Mesenchymal stem cell (in vitro differentiated cells and primary cell): Measurements from ENCODE around the gene SLC16A3.

Source experiments
- DNase-seq: peaks from one replicate; pipeline ENCODE4 v3.0.0-alpha.2; 2013
- H2AFZ ChIP-seq: one replicate; pipeline ENCODE4 v1.6.1; 2013; ENCODE audit warnings: low read depth, mild to moderate bottlenecking, control low read depth, inconsistent platforms, low read length, moderate library complexity
- H2AK5ac ChIP-seq: 2 replicates; pipeline ENCODE4 v1.6.1; 2013; ENCODE audit warnings: low read length, moderate library complexity, mild to moderate bottlenecking, inconsistent platforms; ENCODE audit not compliant: severe bottlenecking
- H2BK120ac ChIP-seq: one replicate; pipeline ENCODE4 v1.6.1; 2013; ENCODE audit warnings: low read depth, mild to moderate bottlenecking, inconsistent platforms, low read length, moderate library complexity
- H2BK12ac ChIP-seq, 2 experiments: one replicate each; pipeline ENCODE4 v1.6.1; 2013; ENCODE audit warnings: inconsistent platforms in 2 of 2, low read length in 2 of 2, mild to moderate bottlenecking in 2 of 2, moderate library complexity in 2 of 2, control low read depth in 1 of 2
- H2BK15ac ChIP-seq: one replicate; pipeline ENCODE4 v1.6.1; 2013; ENCODE audit warnings: mild to moderate bottlenecking, low read depth, inconsistent platforms; ENCODE audit not compliant: poor library complexity, severe bottlenecking
- H2BK5ac ChIP-seq: 2 replicates; pipeline ENCODE4 v1.6.1; 2013; ENCODE audit warnings: low read depth, mild to moderate bottlenecking, low read length, control low read depth, inconsistent platforms; ENCODE audit not compliant: poor library complexity, severe bottlenecking
- H3K14ac ChIP-seq, 2 experiments: one replicate each; pipeline ENCODE4 v1.6.1; 2013; ENCODE audit warnings: inconsistent platforms in 2 of 2, low read length in 2 of 2, control low read depth in 1 of 2, mild to moderate bottlenecking in 1 of 2, moderate library complexity in 1 of 2
- H3K18ac ChIP-seq, 2 experiments: one replicate each; pipeline ENCODE4 v1.6.1; 2013; ENCODE audit warnings: inconsistent platforms in 2 of 2, low read length in 2 of 2, control low read depth in 1 of 2, low read depth in 1 of 2, mild to moderate bottlenecking in 1 of 2
- H3K23ac ChIP-seq, 2 experiments: one replicate each; pipeline ENCODE4 v1.6.1; 2013; ENCODE audit warnings: inconsistent platforms in 2 of 2, low read length in 2 of 2, mild to moderate bottlenecking in 2 of 2, moderate library complexity in 2 of 2, control low read depth in 1 of 2
- H3K27ac ChIP-seq: 2 replicates; pipeline ENCODE4 v1.5.1; 2013; ENCODE audit warnings: mild to moderate bottlenecking, moderate library complexity, low read length, control low read depth, inconsistent platforms; ENCODE audit not compliant: poor library complexity, severe bottlenecking
- H3K27me3 ChIP-seq, 2 experiments: 2 replicates each; pipeline versions ENCODE4 v1.6.1 to v1.7.0; 2013; ENCODE audit warnings: low read length in 2 of 2, mild to moderate bottlenecking in 2 of 2, moderate library complexity in 2 of 2, control low read depth in 1 of 2, inconsistent platforms in 1 of 2; ENCODE audit not compliant: control insufficient read depth in 1 of 2, insufficient read depth in 1 of 2
- H3K36me3 ChIP-seq, 2 experiments: 2 replicates each; pipeline versions ENCODE4 v1.6.1 to v1.7.0; 2013; ENCODE audit warnings: low read length in 2 of 2, control low read depth in 1 of 2, inconsistent platforms in 1 of 2, low read depth in 1 of 2, mild to moderate bottlenecking in 1 of 2; ENCODE audit not compliant: insufficient read depth in 2 of 2, control insufficient read depth in 1 of 2
- H3K4ac ChIP-seq, 2 experiments: one replicate each; pipeline ENCODE4 v1.6.1; 2013; ENCODE audit warnings: inconsistent platforms in 2 of 2, low read length in 2 of 2, mild to moderate bottlenecking in 2 of 2, moderate library complexity in 2 of 2, control low read depth in 1 of 2, low read depth in 1 of 2
- H3K4me1 ChIP-seq: 2 replicates; pipeline ENCODE4 v1.6.1; 2013; ENCODE audit warnings: low read depth, low read length, control low read depth; ENCODE audit not compliant: control insufficient read depth, insufficient read depth
- H3K4me2 ChIP-seq: 2 replicates; pipeline ENCODE4 v1.6.1; 2013; ENCODE audit warnings: low read length, mild to moderate bottlenecking, inconsistent platforms; ENCODE audit not compliant: poor library complexity, severe bottlenecking
- H3K4me3 ChIP-seq, 2 experiments: 2 replicates each; pipeline versions ENCODE4 v1.5.1 to v1.7.0; 2013; ENCODE audit warnings: low read length in 2 of 2, mild to moderate bottlenecking in 2 of 2, control low read depth in 1 of 2, low read depth in 1 of 2; ENCODE audit not compliant: insufficient read depth in 1 of 2
- H3K79me1 ChIP-seq: replicated peaks from 2 replicates; pipeline ENCODE4 v1.6.1; 2013; ENCODE audit warnings: mild to moderate bottlenecking, control low read depth, low read length, inconsistent platforms; ENCODE audit not compliant: poor library complexity, severe bottlenecking
- H3K9ac ChIP-seq: 2 replicates; pipeline ENCODE4 v1.7.0; 2013; ENCODE audit warnings: mild to moderate bottlenecking, low read length, moderate library complexity
- H3K9me3 ChIP-seq: 2 replicates; pipeline ENCODE4 v1.7.0; 2013; ENCODE audit warnings: mild to moderate bottlenecking, low read length; ENCODE audit not compliant: control insufficient read depth
- H4K8ac ChIP-seq: one replicate; pipeline ENCODE4 v1.6.1; 2013; ENCODE audit warnings: inconsistent platforms, mild to moderate bottlenecking, low read length, moderate library complexity
- H4K91ac ChIP-seq: one replicate; pipeline ENCODE4 v1.6.1; 2013; ENCODE audit warnings: mild to moderate bottlenecking, low read length, inconsistent platforms
- WGBS: methylation state at CpG from one replicate; pipeline ENCODE4 v1.1.7; 2013; ENCODE audit warnings: mixed read lengths; 5-methylcytosine and 5-hydroxymethylcytosine counted together

SLC16A3 gene

DNA sequence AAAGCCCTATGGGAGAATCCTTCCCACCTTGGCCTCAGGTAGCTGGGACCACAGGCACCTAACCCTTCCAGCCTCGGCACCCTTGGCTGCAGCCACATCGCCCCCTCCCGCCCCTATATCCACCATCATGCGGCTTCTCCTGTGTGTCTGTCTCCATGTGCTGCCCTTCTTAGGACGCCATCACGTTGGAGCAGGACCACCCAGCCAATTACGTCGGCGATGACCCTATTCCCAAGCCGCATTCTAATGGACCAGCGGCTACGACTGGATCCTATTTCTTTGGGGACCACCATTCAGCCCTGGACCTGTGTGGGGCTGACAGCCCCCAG lies 12.9 kb upstream of the SLC16A3 start:
- H2BK5ac ChIP-seq = no peak overlapping the region
- H2BK15ac ChIP-seq = peak overlapping the region; percentile 83
- peak overlapping the region; percentile 91 for H2AK5ac ChIP-seq
- no peak overlapping the region for H3K23ac ChIP-seq
- peak overlapping the region; percentile 89 to 100 for H3K4ac ChIP-seq
- H3K79me1 ChIP-seq = peaks cover 19% of the 10 kb centered on the region
- peak overlapping the region; percentile 100 for H4K91ac ChIP-seq
- H3K4me3 ChIP-seq = no peak overlapping the region
- peak overlapping the region; percentile 97 to 100 for H3K18ac ChIP-seq
- no peak for DNase-seq
- H3K4me2 ChIP-seq = no peak overlapping the region
- H3K36me3 ChIP-seq = peaks cover 0 to 2% of the 10 kb centered on the region in 2 experiments
- WGBS = 96% methylated on average over 12 of the region's 12 CpGs
- peak overlapping the region; percentile 100 for H2BK120ac ChIP-seq
- peak overlapping the region; percentile 99 to 100 for H2BK12ac ChIP-seq
- H3K27me3 ChIP-seq = no peaks in the 10 kb centered on the region
- H2AFZ ChIP-seq = no peak overlapping the region
- H3K9ac ChIP-seq = peak overlapping the region; percentile 62
- H3K27ac ChIP-seq = no peak overlapping the region
- peak overlapping the region; percentile 100 for H4K8ac ChIP-seq
- H3K14ac ChIP-seq = peak overlapping the region in 1 of 2 experiments; percentile 50
- no peaks in the 10 kb centered on the region for H3K9me3 ChIP-seq
- peaks cover 59% of the 10 kb centered on the region for H3K4me1 ChIP-seq

DNA sequence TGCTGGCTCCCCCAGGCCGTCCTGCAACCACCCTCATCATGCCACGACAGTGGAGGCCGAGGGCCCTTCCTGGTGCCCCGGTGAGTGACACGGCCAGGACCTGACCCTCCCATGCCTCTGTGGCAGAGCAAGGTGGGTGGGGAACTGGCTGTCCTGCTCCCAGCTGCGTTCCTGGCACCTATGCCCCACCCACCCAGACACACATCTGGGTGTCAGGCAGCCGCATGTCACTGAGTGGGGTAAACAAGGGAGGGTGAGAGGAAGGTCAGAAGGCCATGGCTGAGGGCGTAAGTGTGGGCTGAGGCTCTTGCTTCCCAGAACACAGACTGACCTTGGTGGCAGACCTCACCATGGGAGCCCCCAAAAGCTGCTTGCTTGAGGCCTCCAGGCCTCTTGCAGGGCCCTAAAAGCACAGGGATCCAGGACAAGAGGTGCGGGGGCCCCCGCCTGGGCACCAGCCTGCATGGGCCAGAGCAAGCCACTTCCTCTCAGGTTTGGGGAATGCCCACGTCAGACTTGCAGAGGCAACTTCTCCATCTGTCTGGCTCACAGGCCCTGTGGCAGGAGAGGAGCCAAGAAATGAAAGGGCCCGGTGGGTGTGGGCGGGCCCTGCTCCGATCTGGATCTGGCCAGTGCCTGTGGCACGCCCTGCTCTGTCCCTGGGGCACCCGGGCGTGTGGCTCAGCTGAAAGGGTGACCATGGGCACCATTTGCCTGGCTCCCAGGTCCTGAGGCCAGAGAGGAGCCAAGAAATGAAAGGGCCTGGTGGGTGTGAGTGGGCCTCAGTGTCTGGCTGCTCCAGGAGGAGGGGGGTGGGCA lies 12.3 kb upstream of the SLC16A3 start:
- H3K27me3 ChIP-seq = no peaks in the 10 kb centered on the region
- peaks cover 13% of the 10 kb centered on the region for H3K79me1 ChIP-seq
- H3K18ac ChIP-seq = peak overlapping the region; percentile 97 to 100
- peak overlapping the region in 1 of 2 experiments; percentile 0 for H3K23ac ChIP-seq
- no peak overlapping the region for H3K4me2 ChIP-seq
- H2BK15ac ChIP-seq = peak overlapping the region; percentile 83
- no peak overlapping the region for H2AFZ ChIP-seq
- H2BK5ac ChIP-seq = peak overlapping the region; percentile 49
- peak overlapping the region in 1 of 2 experiments; percentile 46 for H3K14ac ChIP-seq
- 73% methylated on average over 16 of the region's 17 CpGs for WGBS
- H3K4me3 ChIP-seq = peak overlapping the region in 1 of 2 experiments; percentile 13
- H2BK120ac ChIP-seq = peak overlapping the region; percentile 100
- H2BK12ac ChIP-seq = peak overlapping the region; percentile 99 to 100
- H3K9me3 ChIP-seq = no peaks in the 10 kb centered on the region
- H3K27ac ChIP-seq = peak overlapping the region; percentile 61
- H2AK5ac ChIP-seq = peak overlapping the region; percentile 93
- H3K4me1 ChIP-seq = peaks cover 58% of the 10 kb centered on the region
- H4K91ac ChIP-seq = peak overlapping the region; percentile 100
- peaks cover 0 to 2% of the 10 kb centered on the region in 2 experiments for H3K36me3 ChIP-seq
- H3K4ac ChIP-seq = peak overlapping the region; percentile 89 to 100
- DNase-seq = peak; percentile 69
- peak overlapping the region; percentile 62 for H3K9ac ChIP-seq
- H4K8ac ChIP-seq = peak overlapping the region; percentile 100

DNA sequence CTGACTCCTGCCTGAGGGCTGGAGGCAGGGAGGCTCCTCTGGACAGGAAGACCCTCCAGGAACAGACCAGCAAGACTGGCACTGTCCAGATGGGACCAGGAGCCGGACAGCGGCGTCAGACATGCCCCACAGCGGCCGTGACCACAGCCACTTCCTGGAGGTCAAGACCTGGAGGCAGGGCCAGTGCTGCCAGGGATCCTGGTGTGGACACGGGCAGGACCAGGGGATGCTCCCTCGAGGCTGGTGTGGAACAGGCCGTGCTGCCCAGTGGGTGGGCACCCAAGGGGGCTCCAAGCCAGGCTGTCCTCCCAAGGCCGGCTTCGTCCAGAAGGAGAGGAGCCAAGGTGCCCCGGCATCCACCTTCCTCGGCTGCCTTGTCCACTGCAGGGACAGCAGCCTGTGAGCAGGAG lies 11.7 kb upstream of the SLC16A3 start:
- Histone ChIP-seq H3K9me3 (no peaks in the 10 kb centered on the region), H3K14ac (peak overlapping the region in 1 of 2 experiments; percentile 46), H4K8ac (peak overlapping the region; percentile 100), H3K4me2 (peak overlapping the region; percentile 4), H3K27ac (peak overlapping the region; percentile 61), H2BK120ac (peak overlapping the region; percentile 100), H3K4ac (peak overlapping the region; percentile 89 to 100), H2BK12ac (peak overlapping the region; percentile 99 to 100), H2AFZ (no peak overlapping the region), H2AK5ac (peak overlapping the region; percentile 93), H3K18ac (peak overlapping the region; percentile 97 to 100), H3K4me3 (peak overlapping the region in 1 of 2 experiments; percentile 13), H3K79me1 (peaks cover 9% of the 10 kb centered on the region), H2BK15ac (peak overlapping the region; percentile 100), H3K4me1 (peaks cover 54% of the 10 kb centered on the region), H3K27me3 (no peaks in the 10 kb centered on the region), H3K36me3 (peaks cover 0 to 2% of the 10 kb centered on the region in 2 experiments), H3K23ac (peak overlapping the region; percentile 9 to 16), H3K9ac (peak overlapping the region; percentile 62), H2BK5ac (peak overlapping the region; percentile 49), H4K91ac (peak overlapping the region; percentile 100)
- 15% methylated on average over 11 of the region's 12 CpGs for WGBS
- peak; percentile 76 for DNase-seq

DNA sequence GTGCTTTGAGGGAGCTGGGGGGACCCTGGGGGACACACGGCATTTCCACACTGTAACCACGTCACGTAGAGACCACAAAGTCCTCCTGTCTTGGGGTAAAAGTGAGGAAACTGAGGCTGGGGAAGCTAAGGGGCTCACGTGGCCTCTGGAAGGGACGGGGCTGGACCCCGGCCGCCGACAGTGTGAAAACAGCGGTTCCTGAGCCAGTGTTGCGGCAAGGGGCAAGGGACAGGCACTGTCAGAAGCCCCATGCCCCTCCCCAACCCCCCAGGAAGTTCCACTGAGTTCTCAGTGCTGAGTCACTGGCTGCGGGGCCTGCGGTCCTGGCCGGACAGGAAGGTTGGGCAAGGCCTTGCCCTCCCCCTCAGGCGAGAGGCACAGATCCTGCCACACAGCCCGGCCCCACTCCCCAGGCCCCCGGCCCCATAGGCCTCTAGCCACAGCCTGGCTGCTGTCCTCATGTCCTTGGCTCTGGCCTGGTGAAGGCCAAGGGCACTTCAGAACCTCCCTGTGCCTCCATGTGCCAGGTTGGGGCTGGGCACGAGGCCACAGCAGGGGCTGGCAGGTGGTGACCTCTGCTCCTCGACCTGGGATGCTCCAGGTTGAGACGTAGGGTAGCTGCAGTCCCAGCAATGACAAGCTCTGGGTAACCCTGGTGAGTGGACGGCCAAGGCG lies 11.2 kb upstream of the SLC16A3 start:
- H3K18ac ChIP-seq = peak overlapping the region; percentile 97 to 100
- H3K23ac ChIP-seq = peak overlapping the region; percentile 9 to 16
- peak overlapping the region; percentile 100 for H4K8ac ChIP-seq
- peak overlapping the region; percentile 89 to 100 for H3K4ac ChIP-seq
- H3K27ac ChIP-seq = peak overlapping the region; percentile 61
- H2BK5ac ChIP-seq = peak overlapping the region; percentile 49
- peak; percentile 94 for DNase-seq
- H2AFZ ChIP-seq = no peak overlapping the region
- peak overlapping the region; percentile 4 for H3K4me2 ChIP-seq
- H3K9me3 ChIP-seq = no peaks in the 10 kb centered on the region
- peak overlapping the region; percentile 100 for H2BK120ac ChIP-seq
- peak overlapping the region; percentile 100 for H2BK15ac ChIP-seq
- 15% methylated on average over 20 of the region's 21 CpGs for WGBS
- H3K79me1 ChIP-seq = peaks cover 9% of the 10 kb centered on the region
- H3K4me1 ChIP-seq = peaks cover 54% of the 10 kb centered on the region
- peaks cover 0 to 2% of the 10 kb centered on the region in 2 experiments for H3K36me3 ChIP-seq
- H3K27me3 ChIP-seq = no peaks in the 10 kb centered on the region
- peak overlapping the region; percentile 100 for H4K91ac ChIP-seq
- H3K4me3 ChIP-seq = peak overlapping the region in 1 of 2 experiments; percentile 13
- H3K9ac ChIP-seq = peak overlapping the region; percentile 62
- H2BK12ac ChIP-seq = peak overlapping the region; percentile 99 to 100
- peak overlapping the region; percentile 93 for H2AK5ac ChIP-seq
- H3K14ac ChIP-seq = peak overlapping the region in 1 of 2 experiments; percentile 98
